AG04449 (cell line): Measurements from ENCODE around the gene CISTR.
"Not testable (repeated sequence)": the region's sequence is repeated elsewhere in the genome, so short reads cannot be mapped to it uniquely, and the experiment has no call there.

Experiments used
- CTCF ChIA-PET: fragments of 350-600 bp; formaldehyde crosslinking; extraction: SDS; loops from one replicate; lab custom pipeline; 2021; ENCODE audit warnings: antibody characterized with exemption; lab: Yijun Ruan, JAX
- POLR2A ChIA-PET: fragments of 400-600, 350-600 bp; formaldehyde crosslinking; extraction: SDS; loops from one replicate; lab custom pipeline; 2020; ENCODE audit warnings: antibody characterized with exemption, inconsistent platforms; lab: Yijun Ruan, JAX
- DNase-seq: peaks from one replicate; pipeline ENCODE4 v3.0.0-alpha.2; 2010; ENCODE audit warnings: low read depth, low spot score
- H3K4me3 ChIP-seq: 2 replicates; pipeline ENCODE4 v1.5.1; 2011; ENCODE audit warnings: low read depth, mild to moderate bottlenecking, control low read depth, low read length
- CTCF ChIP-seq: IDR thresholded peaks from one replicate; pipeline ENCODE4 v1.5.1; 2011; ENCODE audit warnings: mild to moderate bottlenecking, moderate library complexity, low read length, control low read depth, inconsistent platforms; ENCODE audit not compliant: insufficient read depth; ENCODE audit errors: missing control alignments

The CISTR gene

DNA sequence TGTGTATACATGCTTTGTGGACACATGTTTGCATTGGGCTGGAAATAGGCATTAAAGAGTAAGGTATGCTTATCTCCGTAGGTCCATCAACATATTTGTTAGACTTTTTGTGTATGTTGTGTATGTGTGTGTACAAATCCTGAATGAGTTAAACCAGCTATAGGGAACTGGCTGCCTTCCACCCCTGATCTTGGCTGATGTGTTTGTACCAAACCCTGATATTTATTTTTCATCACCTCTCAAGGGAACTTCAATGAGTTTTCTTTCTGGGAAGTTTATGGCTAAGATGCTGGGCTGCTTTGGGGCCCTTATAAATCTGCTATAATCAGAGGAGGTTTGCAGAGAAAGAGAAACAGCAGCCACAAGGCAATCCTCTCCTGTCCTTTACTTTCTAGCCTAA is 37.1 kb upstream of the CISTR start:
- DNase-seq = no peak
- no peak overlapping the region for H3K4me3 ChIP-seq
- no peak for TF ChIP-seq CTCF
- POLR2A ChIA-PET = no interaction called here
- CTCF ChIA-PET = interaction anchor here (1.2 to 1.7 kb wide), 3 partner anchors 9 to 42 kb away, joined by 4 to 8 read pairs (median 5); no protein-coding TSS in a partner anchor

DNA sequence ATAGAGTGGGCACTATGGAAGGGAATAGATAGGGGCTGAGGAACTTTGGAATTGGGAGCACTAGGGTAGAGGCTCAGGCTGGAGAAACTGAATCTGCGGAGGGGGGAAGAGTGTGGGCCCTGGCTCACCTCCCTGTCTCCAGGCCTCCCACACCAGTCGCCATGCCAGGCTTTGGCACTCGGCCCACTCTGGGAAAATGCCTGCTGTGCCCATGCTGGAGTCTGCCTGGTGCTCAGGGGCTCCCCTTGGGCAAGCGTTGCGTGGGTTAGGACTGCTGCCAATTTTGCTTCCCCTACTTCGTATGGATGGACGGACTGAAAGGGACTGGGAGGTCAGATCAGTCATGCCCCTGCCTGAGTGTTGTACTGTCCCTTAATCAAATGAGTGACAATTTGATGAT is 34.6 kb upstream of the CISTR start:
- POLR2A ChIA-PET = no interaction called here

GRCh38 chr12:53785161-53785560 is 33.4 kb upstream of the CISTR start:
- ChIA-PET POLR2A (no interaction called here), CTCF (interaction anchor here (0.8 kb wide), 1 partner anchor 38 kb away, joined by 4 read pairs; no protein-coding TSS in a partner anchor)
- no peak for TF ChIP-seq CTCF
- no peak for DNase-seq
- no peak overlapping the region for H3K4me3 ChIP-seq

More for the DNA sequence above, 34.6 kb upstream of the CISTR start:
- no peak for TF ChIP-seq CTCF
- CTCF ChIA-PET = no interaction called here
- no peak overlapping the region for H3K4me3 ChIP-seq
- no peak for DNase-seq

- POLR2A ChIA-PET = no interaction called here
- CTCF ChIA-PET = interaction anchor here (1.5 to 3.2 kb wide), 3 partner anchors 10 to 432 kb away, joined by 4 to 21 read pairs (median 6); no protein-coding TSS in a partner anchor
- no peak overlapping the region for H3K4me3 ChIP-seq
- no peak for TF ChIP-seq CTCF
- no peak for DNase-seq
Observed at GRCh38 chr12:53782093-53782703, 30.4 kb upstream of the CISTR start.

DNA sequence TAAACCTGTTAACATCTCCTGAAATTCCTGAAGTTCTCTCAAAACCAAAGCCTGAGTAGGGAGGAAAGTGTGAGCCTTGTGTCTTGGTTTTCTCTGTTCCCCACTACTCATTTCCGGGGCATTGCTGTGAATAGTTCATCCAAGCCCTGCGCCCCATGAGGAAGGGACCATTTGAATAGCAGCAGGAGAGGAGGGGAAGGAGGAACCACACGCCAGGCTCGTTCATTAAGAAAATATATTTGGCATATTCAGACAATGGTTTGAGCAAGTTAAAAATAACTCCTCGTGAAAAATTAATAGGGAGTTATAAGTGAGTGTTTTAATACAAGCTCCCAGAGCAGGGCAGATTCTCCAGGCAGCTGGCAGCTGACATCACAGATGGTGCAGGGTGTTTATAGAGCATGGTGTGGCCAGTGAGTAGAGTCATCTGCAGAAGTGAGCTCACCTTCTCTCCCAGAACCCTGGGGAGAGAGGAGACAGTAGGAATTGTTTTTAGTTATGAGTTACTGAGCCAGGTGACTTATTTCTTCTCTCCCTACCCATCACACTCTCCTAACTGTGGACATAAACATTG is 29.5 kb upstream of the CISTR start:
- DNase-seq = no peak
- TF ChIP-seq CTCF = no peak
- no peak overlapping the region for H3K4me3 ChIP-seq
- POLR2A ChIA-PET = no interaction called here
- CTCF ChIA-PET = interaction anchor here (1.5 to 3.2 kb wide), 3 partner anchors 11 to 433 kb away, joined by 4 to 21 read pairs (median 6); no protein-coding TSS in a partner anchor

GRCh38 chr12:53780323-53780722 is 28.5 kb upstream of the CISTR start:
- H3K4me3 ChIP-seq = no peak overlapping the region
- ChIA-PET POLR2A (no interaction called here), CTCF (interaction anchor here (1.1 to 1.5 kb wide), 3 partner anchors 8 to 34 kb away, joined by 3 to 8 read pairs (median 4); no protein-coding TSS in a partner anchor)
- DNase-seq = no peak
- TF ChIP-seq CTCF = no peak

GRCh38 chr12:53779679-53780078 is 27.9 kb upstream of the CISTR start:
- H3K4me3 ChIP-seq, DNase-seq: not testable (repeated sequence)
- CTCF ChIA-PET = interaction anchor here (1.1 to 1.5 kb wide), 3 partner anchors 9 to 34 kb away, joined by 3 to 8 read pairs (median 4); no protein-coding TSS in a partner anchor
- POLR2A ChIA-PET = interaction anchor here (0.6 kb wide), 1 partner anchor 124 kb away, joined by 3 read pairs; no protein-coding TSS in a partner anchor
